GM12878 (cell line): ENCODE results near the gene XPNPEP1. TPM values are rescaled to one million over a fixed set of nuclear protein-coding genes. Genes with fewer than 3 reads are reported as not detected.

Experiments used
- ATAC-seq: fragments of 200-7000 bp; cut with Tn5 transposase; 3 replicates; pipeline ENCODE4 v1.9.1; 2020; ENCODE audit warnings: mild to moderate bottlenecking, moderate library complexity
- BruUV-seq: library from RNA; stranded (reverse); fragments of 400-500 nt; replicated peaks from 2 replicates; lab custom pipeline; 2021; lab: Mats Ljungman, UMichigan
- CTCF ChIA-PET: fragments of 300-600 bp; sonication (Branson Sonifier 250); formaldehyde crosslinking; extraction: SDS; loops from one replicate; lab custom pipeline; 2021; ENCODE audit warnings: inconsistent platforms; lab: Yijun Ruan, JAX
- POLR2A ChIA-PET: fragments of 350-600 bp; formaldehyde crosslinking; extraction: SDS; loops from one replicate; lab custom pipeline; 2021; ENCODE audit warnings: inconsistent platforms; lab: Charles Lee
- RAD21 ChIA-PET: fragments of 300-600 bp; sonication (Branson Sonifier 250); formaldehyde crosslinking; loops from one replicate; lab custom pipeline; 2023; ENCODE audit warnings: antibody characterized with exemption; ENCODE audit not compliant: unreplicated experiment; lab: Charles Lee
- SMC1A ChIA-PET: fragments of 300-600 bp; sonication (Branson Sonifier 250); formaldehyde crosslinking; loops from one replicate; lab custom pipeline; 2023; ENCODE audit not compliant: unreplicated experiment, uncharacterized antibody; lab: Charles Lee
- DNase-seq: peaks from one replicate; pipeline ENCODE4 v3.0.0-alpha.2; 2011; ENCODE audit warnings: low read depth, low spot score
- FAIRE-seq: peaks from 3 replicates; lab custom pipeline; 2011; peaks lifted over from hg19 to GRCh38; lab: Jason Lieb, UNC
- H2AFZ ChIP-seq: 2 replicates; pipeline ENCODE4 v1.6.0; 2011; ENCODE audit warnings: low read depth, low read length, control low read depth; ENCODE audit not compliant: control insufficient read depth
- H3K27ac ChIP-seq: 2 replicates; pipeline ENCODE4 v1.5.1; 2011; ENCODE audit warnings: control low read depth; ENCODE audit not compliant: control insufficient read depth, insufficient read depth
- H3K27me3 ChIP-seq, 2 experiments: replicated peaks in 1 of 2; 2 replicates each; pipeline versions ENCODE4 v1.6.0 to v1.6.1; 2011; ENCODE audit warnings: low read length in 1 of 2; ENCODE audit not compliant: control insufficient read depth in 2 of 2, insufficient read depth in 2 of 2
- H3K36me3 ChIP-seq, 2 experiments: 2 replicates each; pipeline ENCODE4 v1.5.1; 2011; ENCODE audit warnings: low read length in 1 of 2; ENCODE audit not compliant: control insufficient read depth in 2 of 2, insufficient read depth in 2 of 2
- H3K4me1 ChIP-seq: 2 replicates; pipeline ENCODE4 v1.6.1; 2011; ENCODE audit warnings: mild to moderate bottlenecking, low read length, moderate library complexity, mixed read lengths; ENCODE audit not compliant: control insufficient read depth, insufficient read depth
- H3K4me2 ChIP-seq: 2 replicates; pipeline ENCODE4 v1.6.0; 2011; ENCODE audit warnings: control low read depth; ENCODE audit not compliant: control insufficient read depth, insufficient read depth
- H3K4me3 ChIP-seq: fragments of 200-600 bp; sonication (generic); 2 replicates; pipeline ENCODE4 v1.5.1; 2016
- H3K79me2 ChIP-seq: 2 replicates; pipeline ENCODE4 v1.6.0; 2011; ENCODE audit warnings: low read length; ENCODE audit not compliant: control insufficient read depth, insufficient read depth
- H3K9ac ChIP-seq: 2 replicates; pipeline ENCODE4 v1.8.0; 2011; ENCODE audit warnings: low read length, control low read depth, mixed read lengths; ENCODE audit not compliant: control insufficient read depth, insufficient read depth
- H3K9me3 ChIP-seq: replicated peaks from 3 replicates; pipeline ENCODE4 v1.5.1; 2011; ENCODE audit warnings: mild to moderate bottlenecking, low read length; ENCODE audit not compliant: control insufficient read depth, insufficient read depth
- H4K20me1 ChIP-seq: 2 replicates; pipeline ENCODE4 v1.6.0; 2011; ENCODE audit not compliant: control insufficient read depth, insufficient read depth
- BCLAF1 ChIP-seq: fragments of 450-650 bp; IDR thresholded peaks from 2 replicates; pipeline ENCODE4 v1.6.1; 2017; ENCODE audit warnings: antibody characterized with exemption, mild to moderate bottlenecking, moderate library complexity
- CBX3 ChIP-seq: fragments of 200-600 bp; sonication (generic); IDR thresholded peaks from 2 replicates; pipeline ENCODE4 v1.6.1; 2016; ENCODE audit warnings: low read depth, borderline replicate concordance
- E4F1 ChIP-seq: fragments of 450-650 bp; IDR thresholded peaks from 2 replicates; pipeline ENCODE4 v1.6.1; 2018; ENCODE audit warnings: borderline replicate concordance, mild to moderate bottlenecking; ENCODE audit not compliant: partially characterized antibody
- ETV6 ChIP-seq, 2 experiments: fragments of 450-650 bp in 1 of 2; IDR thresholded peaks in 1 of 2; conservative IDR thresholded peaks in 1 of 2; 2 replicates each; pipeline ENCODE4 v1.6.1; 2014; ENCODE audit warnings: antibody characterized with exemption in 1 of 2, borderline replicate concordance in 1 of 2, low read depth in 1 of 2, mild to moderate bottlenecking in 1 of 2, moderate library complexity in 1 of 2
- NBN ChIP-seq: fragments of 450-650 bp; IDR thresholded peaks from 2 replicates; pipeline ENCODE4 v1.6.1; 2016
- PAX8 ChIP-seq: fragments of 450-650 bp; IDR thresholded peaks from 2 replicates; pipeline ENCODE4 v1.6.1; 2017; ENCODE audit warnings: mild to moderate bottlenecking, moderate library complexity
- RCOR1 ChIP-seq: conservative IDR thresholded peaks from 2 replicates; pipeline ENCODE4 v1.6.1; 2012; ENCODE audit warnings: low read depth, low read length, improper control_type of control experiment
- SP1 ChIP-seq: IDR thresholded peaks from one replicate; pipeline ENCODE4 v1.6.1; 2011; ENCODE audit warnings: low read depth, low read length
- TARDBP ChIP-seq: IDR thresholded peaks from 2 replicates; pipeline ENCODE4 v1.6.1; 2016; ENCODE audit warnings: borderline replicate concordance
- TCF7 ChIP-seq: IDR thresholded peaks from 2 replicates; pipeline ENCODE4 v1.6.1; 2014; ENCODE audit warnings: antibody characterized with exemption, borderline replicate concordance
- ZNF207 ChIP-seq: fragments of 450-650 bp; IDR thresholded peaks from 2 replicates; pipeline ENCODE4 v1.6.1; 2014; ENCODE audit warnings: antibody characterized with exemption, mild to moderate bottlenecking, borderline replicate concordance
- ZNF274 ChIP-seq: IDR thresholded peaks from one replicate; pipeline ENCODE4 v1.8.0; 2011; ENCODE audit not compliant: insufficient read length, insufficient read depth
- ZSCAN29 ChIP-seq: fragments of 450-650 bp; IDR thresholded peaks from 2 replicates; pipeline ENCODE4 v1.6.1; 2017; ENCODE audit warnings: mild to moderate bottlenecking, moderate library complexity
- WGBS: methylation state at CpG from one replicate; pipeline ENCODE4 v1.1.6; 2016; ENCODE audit warnings: low lambda C conversion rate; ENCODE audit not compliant: insufficient replicate concordance, insufficient coverage; ENCODE audit errors: missing lambda C conversion rate; 5-methylcytosine and 5-hydroxymethylcytosine counted together
- in situ Hi-C: fragments of 300-500 bp; cut with MboI; formaldehyde crosslinking; loops from 9 replicates; pipeline ENCODE4 v1.14.3; 2018; ENCODE audit warnings: mixed read lengths
- intact Hi-C: fragments of 100-400 bp; cut with micrococcal nuclease; formaldehyde crosslinking; loops from one replicate; pipeline ENCODE4 v1.14.2; 2022; ENCODE audit not compliant: unreplicated experiment
- polyA plus RNA-seq, 11 experiments: library from polyadenylated mRNA; depleted of rRNA in 4 of 11; unstranded in 6 of 11; stranded (reverse) in 5 of 11; fragments of >200 nt; fragmentation: Nextera tagmentation in 4 of 11; fragmentation: Illumina TruSeq in 1 of 11; extraction: Ambion mirVana in 4 of 11; extraction: Trizol in 1 of 11; gene quantifications; 1 replicate in 1 of 11; 2 replicates in 10 of 11; pipeline versions ENCODE4 v1.2.1 to v1.2.3, GENCODE V29; 2011 to 2016; ENCODE audit warnings: inconsistent platforms in 2 of 11, missing spikeins in 2 of 11, low read depth in 1 of 11
- total RNA-seq, 4 experiments: library from RNA; depleted of rRNA in 3 of 4; stranded (reverse); fragments of >200 nt in 3 of 4; fragmentation: Illumina TruSeq in 1 of 4; extraction: Trizol in 1 of 4; gene quantifications; 2 replicates each; pipeline versions ENCODE4 v1.2.1 to v1.2.3, GENCODE V29; 2013 to 2021
- TF ChIP-seq, protein P1 (sequence below): IDR thresholded peaks from 2 replicates; pipeline ENCODE4 v1.6.1; 2012; ENCODE audit warnings: low read depth, low read length, improper control_type of control experiment

XPNPEP1 gene
- total and polyA plus RNA-seq, 10 of the 15 experiments (the other 5 are each of a cell fraction or from before 2014, with no cell fraction given) = 22.7 to 108 (median 43.5) TPM

DNA sequence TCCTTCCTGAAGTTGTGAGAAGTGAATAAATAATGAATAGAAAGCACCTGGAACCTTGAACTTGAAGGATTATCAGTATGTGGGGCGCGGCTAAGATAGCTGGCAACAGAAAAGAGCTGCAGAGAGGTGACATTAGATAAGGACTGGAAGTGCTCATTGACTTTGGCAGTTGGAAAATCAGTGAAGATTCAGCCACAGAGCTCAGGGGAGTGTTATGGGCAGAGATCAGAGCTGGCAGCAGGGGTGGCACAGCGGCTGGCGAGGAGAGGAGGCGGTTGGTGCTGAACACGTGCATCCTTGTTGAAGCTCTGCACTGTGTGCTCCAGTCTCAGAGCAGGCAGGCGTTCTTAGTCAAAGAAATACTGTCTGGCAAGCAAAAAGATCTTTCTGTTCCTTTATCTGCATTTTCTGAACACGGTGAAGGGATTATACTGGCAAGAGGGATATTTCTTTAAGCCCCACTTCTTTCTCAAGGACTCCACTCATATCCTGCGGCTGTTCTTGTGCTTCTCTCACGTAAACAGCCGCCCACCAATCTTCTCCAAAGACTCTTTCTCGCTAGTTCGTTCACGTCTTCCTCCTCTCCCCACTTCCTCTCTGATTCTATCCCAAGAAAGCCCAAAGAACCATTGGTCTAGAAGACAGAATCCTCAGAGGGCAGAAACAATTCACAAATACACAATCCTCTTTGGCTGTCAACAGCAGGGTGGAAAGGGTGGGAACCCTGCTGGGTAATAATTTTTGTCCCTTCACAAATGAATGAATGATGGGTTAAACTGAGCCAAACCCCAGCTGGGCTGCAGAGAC is 45.8 kb upstream of the XPNPEP1 start:
- no peak overlapping the region for H2AFZ ChIP-seq
- H3K9ac ChIP-seq = no peak overlapping the region
- CTCF ChIA-PET = interaction anchor here (0.6 to 3.4 kb wide), 6 partner anchors 9 to 85 kb away, joined by 3 to 30 read pairs (median 6); no protein-coding TSS in a partner anchor
- H3K36me3 ChIP-seq = no peaks in the 10 kb centered on the region
- H3K79me2 ChIP-seq = no peaks in the 10 kb centered on the region
- H3K4me2 ChIP-seq = no peak overlapping the region
- peaks cover 0 to 3% of the 10 kb centered on the region in 2 experiments; a peak in 2 of 4 replicates for H3K27me3 ChIP-seq
- no peak overlapping the region for H3K4me3 ChIP-seq
- DNase-seq = no peak
- intact Hi-C loops (no loop called here), in situ Hi-C loops (no loop called here)
- H4K20me1 ChIP-seq = no peaks in the 10 kb centered on the region
- H3K27ac ChIP-seq = no peak overlapping the region
- SMC1A ChIA-PET = interaction anchor here (0.8 to 1.3 kb wide), 4 partner anchors 9 to 69 kb away, joined by 3 to 4 read pairs (median 3); no protein-coding TSS in a partner anchor
- RAD21 ChIA-PET = interaction anchor here (1.3 to 2.7 kb wide), 2 partner anchors 66 to 85 kb away, joined by 4 to 11 read pairs; no protein-coding TSS in a partner anchor
- no peak for ATAC-seq
- POLR2A ChIA-PET = no interaction called here
- no TSS peak for BruUV-seq
- FAIRE-seq = no peak
- no peaks in the 10 kb centered on the region for H3K9me3 ChIP-seq
- H3K4me1 ChIP-seq = no peaks in the 10 kb centered on the region
- 70% methylated on average over 14 of the region's 14 CpGs for WGBS
- TF ChIP-seq ETV6 (conservative IDR thresholded peaks at IDR 0.05 in 1 of 2, IDR thresholded peaks at IDR 0.05 in 1 of 2; ENCODE audit: borderline replicate concordance in 1 of 2, low read depth in 1 of 2) = no peak
- no peak for TF ChIP-seq NBN
- no peak for TF ChIP-seq RCOR1
- no peak for TF ChIP-seq ZNF274
- TF ChIP-seq, protein P1, sequence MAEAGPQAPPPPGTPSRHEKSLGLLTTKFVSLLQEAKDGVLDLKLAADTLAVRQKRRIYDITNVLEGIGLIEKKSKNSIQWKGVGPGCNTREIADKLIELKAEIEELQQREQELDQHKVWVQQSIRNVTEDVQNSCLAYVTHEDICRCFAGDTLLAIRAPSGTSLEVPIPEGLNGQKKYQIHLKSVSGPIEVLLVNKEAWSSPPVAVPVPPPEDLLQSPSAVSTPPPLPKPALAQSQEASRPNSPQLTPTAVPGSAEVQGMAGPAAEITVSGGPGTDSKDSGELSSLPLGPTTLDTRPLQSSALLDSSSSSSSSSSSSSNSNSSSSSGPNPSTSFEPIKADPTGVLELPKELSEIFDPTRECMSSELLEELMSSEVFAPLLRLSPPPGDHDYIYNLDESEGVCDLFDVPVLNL = no peak
- no peak for TF ChIP-seq TARDBP
- no peak for TF ChIP-seq CBX3
- TF ChIP-seq PAX8 = no peak
- no peak for TF ChIP-seq E4F1
- no peak for TF ChIP-seq SP1
- no peak for TF ChIP-seq BCLAF1
- TF ChIP-seq TCF7 = no peak
- TF ChIP-seq ZNF207 = no peak
- no peak for TF ChIP-seq ZSCAN29
